Stomach (tissue), 4 donors: ENCODE measurements around the gene EFL1.

ENCODE experiments used
- CTCF ChIP-seq, 7 experiments: fragments of 450-650 bp in 4 of 7; fragments of 200-600 bp in 3 of 7; sonication (generic) in 3 of 7; IDR thresholded peaks; one replicate each; pipeline ENCODE4 v1.5.1; 2016 to 2019; ENCODE audit warnings: antibody characterized with exemption in 7 of 7, control low read depth in 2 of 7, mild to moderate bottlenecking in 1 of 7
- EP300 ChIP-seq: sonication (generic); formaldehyde crosslinking; IDR thresholded peaks from one replicate; pipeline ENCODE4 v1.6.1; 2017; ENCODE audit warnings: antibody characterized with exemption

GRCh38 chr15:82306791-82307713, 44.5 kb upstream of the EFL1 start:
- TF ChIP-seq CTCF (IDR thresholded peaks at IDR 0.05) (no peak), EP300 (no peak)
